H1 (cell line): ENCODE results near the gene TMEM120B.

Experiments
- CBX8 ChIP-seq: fragments of 300-800, 300-1000 bp; sonication (generic); IDR thresholded peaks from 2 replicates; pipeline ENCODE4 v1.7.1; 2016; ENCODE audit warnings: low read depth, low read length, borderline replicate concordance
- CTCF ChIP-seq, 3 experiments: IDR thresholded peaks; 1 replicate in 2 of 3; 2 replicates in 1 of 3; pipeline versions ENCODE4 v1.5.1 to v1.6.1; 2011; ENCODE audit warnings: low read length in 3 of 3, mild to moderate bottlenecking in 3 of 3, inconsistent platforms in 2 of 3, low read depth in 1 of 3, moderate library complexity in 1 of 3; ENCODE audit not compliant: insufficient read depth in 1 of 3; ENCODE audit errors: control extremely low read depth in 1 of 3
- EP300 ChIP-seq, 2 experiments: IDR thresholded peaks; 1 replicate in 1 of 2; 2 replicates in 1 of 2; pipeline ENCODE4 v1.6.1; 2011 to 2012; ENCODE audit warnings: low read depth in 2 of 2, low read length in 2 of 2, mild to moderate bottlenecking in 2 of 2, borderline replicate concordance in 1 of 2, inconsistent platforms in 1 of 2, moderate library complexity in 1 of 2
- HDAC2 ChIP-seq, 2 experiments: fragments of 300-600 bp in 1 of 2; sonication (generic) in 1 of 2; IDR thresholded peaks; 2 replicates each; pipeline ENCODE4 v1.6.1; 2011 to 2012; ENCODE audit warnings: low read depth in 2 of 2, low read length in 2 of 2, mild to moderate bottlenecking in 2 of 2, moderate library complexity in 2 of 2, borderline replicate concordance in 1 of 2, inconsistent platforms in 1 of 2
- KDM1A ChIP-seq: fragments of 200-600, 300-600 bp; sonication (generic); IDR thresholded peaks from 2 replicates; pipeline ENCODE4 v1.7.1; 2016; ENCODE audit warnings: mild to moderate bottlenecking, low read length, borderline replicate concordance
- POLR2A ChIP-seq, 2 experiments: IDR thresholded peaks; 1 replicate in 1 of 2; 2 replicates in 1 of 2; pipeline ENCODE4 v1.6.1; 2011; ENCODE audit warnings: low read depth in 2 of 2, low read length in 2 of 2, mild to moderate bottlenecking in 2 of 2; ENCODE audit errors: control extremely low read depth in 1 of 2
- RFX5 ChIP-seq: IDR thresholded peaks from 2 replicates; pipeline ENCODE4 v1.6.1; 2011; ENCODE audit warnings: low read depth, low read length, improper control_type of control experiment, borderline replicate concordance
- SUZ12 ChIP-seq: fragments of 200-600 bp; sonication (generic); IDR thresholded peaks from 2 replicates; pipeline ENCODE4 v1.6.1; 2012; ENCODE audit warnings: mild to moderate bottlenecking, inconsistent platforms, low read length, moderate library complexity, mixed read lengths
- TAF1 ChIP-seq: IDR thresholded peaks from 2 replicates; pipeline ENCODE4 v1.6.1; 2011; ENCODE audit warnings: mild to moderate bottlenecking, low read depth, low read length

GRCh38 chr12:121741743-121742142 is 29.2 kb downstream of the TMEM120B start:
- TF ChIP-seq SUZ12 (no peak), CTCF (IDR thresholded peaks at IDR 0.05; ENCODE audit: control extremely low read depth in 1 of 3, insufficient read depth in 1 of 3, low read depth in 1 of 3, low read length in 3 of 3) (no peak), CBX8 (no peak), HDAC2 (IDR thresholded peaks at IDR 0.05; ENCODE audit: borderline replicate concordance in 1 of 2, low read depth in 2 of 2, low read length in 2 of 2) (no peak), TAF1 (no peak), RFX5 (no peak), POLR2A (IDR thresholded peaks at IDR 0.05; ENCODE audit: control extremely low read depth in 1 of 2, low read depth in 2 of 2, low read length in 2 of 2) (no peak), EP300 (IDR thresholded peaks at IDR 0.05; ENCODE audit: borderline replicate concordance in 1 of 2, low read depth in 2 of 2, low read length in 2 of 2) (no peak), KDM1A (no peak)
